HG03064 (cell line): Measurements from ENCODE around the gene PIGS.

ENCODE experiments used
- ATAC-seq: cut with Tn5 transposase; IDR thresholded peaks from one replicate; pipeline ENCODE4 v1.9.1; 2021; ENCODE audit warnings: low read depth; ENCODE audit not compliant: unreplicated experiment

The PIGS gene

DNA sequence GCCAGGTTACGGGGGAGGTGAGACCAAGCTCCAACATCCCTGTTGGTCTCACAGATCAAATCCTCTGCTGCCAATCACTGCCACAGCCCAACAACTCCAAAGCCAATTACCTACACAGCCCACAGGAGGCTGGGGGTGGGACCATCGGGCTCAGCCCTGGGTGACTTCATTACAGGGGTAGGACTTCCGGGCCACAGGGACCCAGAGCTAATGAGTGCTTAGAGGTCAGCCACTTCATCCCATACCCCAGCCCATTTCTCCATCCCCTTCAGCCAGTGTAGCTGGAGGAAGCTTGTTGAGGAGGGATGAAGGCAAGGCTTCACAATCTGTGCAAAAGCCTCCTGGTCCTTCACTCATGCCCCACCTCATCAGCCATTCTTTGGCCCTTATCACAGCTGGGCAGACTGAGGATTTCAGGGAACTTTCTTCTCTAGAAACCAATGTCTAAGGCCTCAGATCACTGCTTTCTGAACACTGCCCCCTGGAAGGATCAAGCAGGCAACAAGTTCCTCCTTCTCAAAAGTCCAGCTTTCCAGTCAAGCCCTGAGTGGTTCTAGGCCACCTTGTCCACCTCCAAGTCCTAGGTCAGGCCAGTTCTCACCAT, 59.4 kb downstream of the PIGS start:
- no peak for ATAC-seq

DNA sequence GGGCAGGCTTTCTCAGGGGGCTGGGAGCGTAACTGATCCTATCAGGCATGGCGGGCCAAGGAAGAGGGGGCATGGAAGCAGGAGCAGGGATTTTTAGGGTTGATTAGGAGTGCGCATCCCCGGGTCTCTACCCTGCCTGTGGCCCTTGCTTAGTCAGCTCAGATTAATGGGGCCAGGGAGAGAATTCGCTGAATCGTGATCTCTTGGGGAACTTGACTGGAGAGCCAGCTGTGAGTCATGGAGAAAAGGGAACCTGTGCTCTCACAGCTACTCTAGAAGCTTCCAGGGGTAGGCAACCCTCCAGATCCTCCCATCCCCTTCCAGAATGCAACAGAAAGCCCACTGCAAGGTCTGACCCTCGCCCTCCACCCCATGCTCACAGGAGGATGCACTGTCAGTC, 61.5 kb downstream of the PIGS start:
- ATAC-seq = no peak

GRCh38 chr17:28508211-28508724, 63.1 kb downstream of the PIGS start:
- ATAC-seq = no peak

GRCh38 chr17:28507567-28508203, 63.6 kb downstream of the PIGS start:
- ATAC-seq = no peak

DNA sequence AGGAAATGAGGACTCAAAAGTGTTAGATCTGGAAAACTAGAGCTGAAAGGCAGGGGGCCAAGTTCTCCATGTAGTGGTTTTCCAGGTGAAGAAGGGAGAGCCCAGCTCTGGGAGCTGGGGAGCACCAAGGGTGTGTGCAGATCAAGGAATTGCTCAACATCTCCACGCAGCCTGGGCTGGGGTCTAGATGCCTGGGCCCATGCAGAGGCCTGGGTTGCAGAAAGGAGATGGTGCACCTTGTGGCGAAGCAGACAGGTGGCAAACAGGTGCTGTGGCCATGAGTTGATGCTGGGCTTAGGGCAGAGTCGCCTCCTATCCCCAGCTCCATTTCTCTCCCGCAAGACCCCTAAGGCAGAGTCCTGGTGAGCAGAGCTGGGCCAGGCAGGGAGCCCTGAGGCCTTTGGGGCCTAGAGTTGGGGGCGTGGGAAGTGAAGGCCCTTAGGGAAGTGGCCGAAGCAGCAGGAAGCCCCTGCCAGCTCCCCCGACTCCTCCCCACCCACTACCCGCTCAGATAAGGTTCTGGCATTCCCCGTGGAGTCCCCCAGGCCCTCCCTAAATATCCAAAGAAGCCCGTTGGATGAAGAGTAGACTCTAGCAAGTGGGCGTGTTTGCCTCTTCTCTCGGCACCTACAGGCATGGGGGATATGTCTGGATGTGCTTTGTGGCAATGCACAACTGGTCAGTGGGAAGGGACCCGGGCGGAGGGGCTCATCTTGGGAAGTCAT, 64.4 kb downstream of the PIGS start:
- ATAC-seq = no peak

GRCh38 chr17:28505986-28506665, 65.2 kb downstream of the PIGS start, which contains the start of gene FOXN1:
FOXN1 (plus strand) TSS chr17:28506348; CDS start chr17:28523970, 17,622 bp downstream.
- no peak for ATAC-seq

DNA sequence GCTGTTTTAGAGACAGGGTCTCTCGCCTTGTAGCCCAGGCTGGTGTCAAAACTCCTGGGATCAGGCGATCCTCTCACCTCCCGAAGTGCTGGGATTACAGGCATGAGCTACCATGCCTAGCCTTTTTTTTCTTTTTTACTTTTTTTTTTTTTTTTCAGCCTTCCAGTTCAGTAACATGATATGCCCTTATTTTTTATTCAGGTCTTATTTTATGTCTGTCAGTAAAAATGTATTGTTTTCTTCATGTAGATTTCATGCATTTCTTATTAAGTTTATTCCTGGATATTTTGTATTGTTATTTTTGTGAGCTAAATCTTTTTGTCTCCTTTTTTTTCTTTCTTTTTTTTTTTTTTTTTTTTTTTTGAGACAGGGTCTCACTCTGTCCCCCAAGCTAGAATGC, 67.9 kb downstream of the PIGS start:
- no peak for ATAC-seq
